ENCODE data around the gene OR52E6. TPM values are rescaled to one million over a fixed set of nuclear protein-coding genes. Genes with fewer than 3 reads are reported as not detected.

OR52E6 gene
- polyA plus RNA-seq (2013) = not detected

DNA sequence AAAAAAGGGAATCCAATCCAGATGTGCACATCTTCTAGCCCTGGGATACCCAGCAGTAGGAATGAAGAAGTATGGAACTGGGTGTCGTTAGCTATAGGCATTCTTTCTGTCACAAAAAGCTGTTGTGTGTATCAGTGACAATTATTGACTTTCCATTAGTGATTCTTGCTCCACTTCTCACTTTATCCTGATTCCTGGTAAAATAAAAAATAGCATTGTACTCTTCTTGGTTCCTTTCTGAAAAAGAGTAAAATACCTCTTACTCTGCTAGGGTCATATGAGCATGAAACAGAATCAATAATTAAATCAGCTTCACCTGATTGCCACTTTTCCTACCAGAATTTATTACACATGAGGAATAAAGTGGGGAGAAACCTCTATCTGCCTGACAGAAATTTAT lies at the start of gene OR52E6:
Gene OR52E6 (minus strand): TSS at position 101 of the 400 bp plus-strand sequence. CDS start 0 bp downstream, at position 101.
- ChIA-PET POLR2A (no interaction called here), CTCF (no interaction called here)
- peaks cover 0 to 5% (median 3%) of the 10 kb centered on the region in 4 experiments for H3K4me1 ChIP-seq (ENCODE audit: control extremely low read depth in 1 of 4, control insufficient read depth in 4 of 4, insufficient read depth in 4 of 4, low read length in 3 of 4)
- no peak within 1 kb of the TSS for H3K4me3 ChIP-seq (ENCODE audit: control insufficient read depth in 1 of 7, extremely low read depth in 1 of 7, insufficient read depth in 4 of 7, low read depth in 2 of 7, low read length in 6 of 7)
- H3K27me3 ChIP-seq (replicated peaks in 2 of 5; ENCODE audit: control insufficient read depth in 4 of 5, insufficient read depth in 5 of 5, low read length in 4 of 5) = no peaks in the 10 kb centered on the region
- no peak within 1 kb of the TSS for H3K27ac ChIP-seq (ENCODE audit: insufficient read depth in 1 of 2, low read depth in 1 of 2, low read length in 2 of 2, poor library complexity in 1 of 2, severe bottlenecking in 2 of 2)
- no peaks in the 10 kb centered on the region for H3K36me3 ChIP-seq (ENCODE audit: control insufficient read depth in 4 of 4, insufficient read depth in 4 of 4, low read length in 3 of 4)
- no peak for DNase-seq
- WGBS (ENCODE audit: insufficient coverage) = no CpG with 5 or more reads among the region's 1 CpG
- H3K9me3 ChIP-seq (ENCODE audit: control extremely low read depth in 1 of 5, control insufficient read depth in 4 of 5, insufficient read depth in 2 of 5, low read depth in 1 of 5, low read length in 4 of 5) = peaks cover 0 to 3% (median 0%) of the 10 kb centered on the region in 5 experiments

DNA sequence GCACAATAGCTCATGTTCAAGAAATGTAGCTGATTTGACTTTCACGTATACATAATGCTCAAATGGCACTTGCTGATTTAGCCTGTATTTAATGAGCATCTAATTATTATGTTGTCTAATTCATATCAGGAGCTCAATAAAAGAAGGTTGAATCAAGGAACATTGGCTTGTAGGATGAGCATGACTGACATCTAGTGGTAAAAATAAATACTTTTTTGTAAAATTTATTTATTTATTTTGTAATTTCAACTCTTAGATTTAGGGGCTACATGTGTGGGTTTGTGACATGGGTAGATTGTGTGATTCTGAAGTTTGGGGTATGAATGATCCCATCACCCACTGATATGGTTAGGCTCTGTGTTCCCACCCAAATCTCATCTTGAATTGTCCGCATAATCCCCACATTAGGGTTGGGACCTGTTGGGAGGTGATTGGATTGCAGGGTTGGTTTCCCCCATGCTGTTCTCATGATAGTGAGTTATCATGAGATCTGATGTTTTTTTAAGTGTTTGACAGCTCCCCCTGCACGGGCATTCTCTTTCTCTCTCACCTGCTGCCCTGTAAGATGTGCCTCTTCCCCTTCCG lies 49.6 kb upstream of the OR52E6 start:
- no peaks in the 10 kb centered on the region for H3K36me3 ChIP-seq (ENCODE audit: control insufficient read depth in 4 of 4, insufficient read depth in 4 of 4, low read length in 3 of 4)
- H3K4me1 ChIP-seq (ENCODE audit: control extremely low read depth in 1 of 4, control insufficient read depth in 4 of 4, insufficient read depth in 4 of 4, low read length in 3 of 4) = no peaks in the 10 kb centered on the region
- no peak overlapping the region for H3K4me3 ChIP-seq (ENCODE audit: control insufficient read depth in 1 of 7, extremely low read depth in 1 of 7, insufficient read depth in 4 of 7, low read depth in 2 of 7, low read length in 6 of 7)
- WGBS (ENCODE audit: insufficient coverage) = 86% methylated on average over 1 of the region's 4 CpGs
- CTCF ChIA-PET = interaction anchor here (0.8 to 1.4 kb wide), 14 partner anchors 9 to 424 kb away, joined by 3 to 12 read pairs (median 4); partner anchors contain the start of genes OR52N2 and TRIM5
- POLR2A ChIA-PET = no interaction called here
- DNase-seq = peak; percentile 48 to 66 (median 61)
- no peaks in the 10 kb centered on the region for H3K27me3 ChIP-seq (replicated peaks in 2 of 5; ENCODE audit: control insufficient read depth in 4 of 5, insufficient read depth in 5 of 5, low read length in 4 of 5)
- no peak overlapping the region for H3K27ac ChIP-seq (ENCODE audit: insufficient read depth in 1 of 2, low read depth in 1 of 2, low read length in 2 of 2, poor library complexity in 1 of 2, severe bottlenecking in 2 of 2)
- H3K9me3 ChIP-seq (ENCODE audit: control extremely low read depth in 1 of 5, control insufficient read depth in 4 of 5, insufficient read depth in 2 of 5, low read depth in 1 of 5, low read length in 4 of 5) = no peaks in the 10 kb centered on the region

GRCh38 chr11:5887661-5888060 lies 46.0 kb upstream of the OR52E6 start:
- no CpG with 5 or more reads among the region's 1 CpG for WGBS (ENCODE audit: insufficient coverage)
- ChIA-PET POLR2A (no interaction called here), CTCF (interaction anchor here (1.3 to 1.6 kb wide), 3 partner anchors 9 to 411 kb away, joined by 3 to 4 read pairs (median 3); partner anchors contain the start of gene TRIM5)
- no peaks in the 10 kb centered on the region for H3K27me3 ChIP-seq (replicated peaks in 2 of 5; ENCODE audit: control insufficient read depth in 4 of 5, insufficient read depth in 5 of 5, low read length in 4 of 5)
- H3K36me3 ChIP-seq (ENCODE audit: control insufficient read depth in 4 of 4, insufficient read depth in 4 of 4, low read length in 3 of 4) = no peaks in the 10 kb centered on the region
- H3K4me3 ChIP-seq (ENCODE audit: control insufficient read depth in 1 of 7, extremely low read depth in 1 of 7, insufficient read depth in 4 of 7, low read depth in 2 of 7, low read length in 6 of 7) = no peak overlapping the region
- no peak for DNase-seq
- no peaks in the 10 kb centered on the region for H3K4me1 ChIP-seq (ENCODE audit: control extremely low read depth in 1 of 4, control insufficient read depth in 4 of 4, insufficient read depth in 4 of 4, low read length in 3 of 4)
- no peaks in the 10 kb centered on the region for H3K9me3 ChIP-seq (ENCODE audit: control extremely low read depth in 1 of 5, control insufficient read depth in 4 of 5, insufficient read depth in 2 of 5, low read depth in 1 of 5, low read length in 4 of 5)
- no peak overlapping the region for H3K27ac ChIP-seq (ENCODE audit: insufficient read depth in 1 of 2, low read depth in 1 of 2, low read length in 2 of 2, poor library complexity in 1 of 2, severe bottlenecking in 2 of 2)

- H3K4me1 ChIP-seq (ENCODE audit: control extremely low read depth in 1 of 4, control insufficient read depth in 4 of 4, insufficient read depth in 4 of 4, low read length in 3 of 4) = no peaks in the 10 kb centered on the region
- H3K27ac ChIP-seq (ENCODE audit: insufficient read depth in 1 of 2, low read depth in 1 of 2, low read length in 2 of 2, poor library complexity in 1 of 2, severe bottlenecking in 2 of 2) = no peak overlapping the region
- H3K4me3 ChIP-seq (ENCODE audit: control insufficient read depth in 1 of 7, extremely low read depth in 1 of 7, insufficient read depth in 4 of 7, low read depth in 2 of 7, low read length in 6 of 7) = no peak overlapping the region
- H3K36me3 ChIP-seq (ENCODE audit: control insufficient read depth in 4 of 4, insufficient read depth in 4 of 4, low read length in 3 of 4) = no peaks in the 10 kb centered on the region
- 94% methylated on average over 2 of the region's 3 CpGs for WGBS (ENCODE audit: insufficient coverage)
- no peaks in the 10 kb centered on the region for H3K9me3 ChIP-seq (ENCODE audit: control extremely low read depth in 1 of 5, control insufficient read depth in 4 of 5, insufficient read depth in 2 of 5, low read depth in 1 of 5, low read length in 4 of 5)
- DNase-seq = no peak
- H3K27me3 ChIP-seq (replicated peaks in 2 of 5; ENCODE audit: control insufficient read depth in 4 of 5, insufficient read depth in 5 of 5, low read length in 4 of 5) = no peaks in the 10 kb centered on the region
- POLR2A ChIA-PET = no interaction called here
- CTCF ChIA-PET = interaction anchor here (1.3 to 1.5 kb wide), 2 partner anchors 203 to 410 kb away, joined by 3 to 4 read pairs; partner anchors contain the start of gene TRIM5
These were observed 45.5 kb upstream of the OR52E6 start for GRCh38 chr11:5887172-5887571.

DNA sequence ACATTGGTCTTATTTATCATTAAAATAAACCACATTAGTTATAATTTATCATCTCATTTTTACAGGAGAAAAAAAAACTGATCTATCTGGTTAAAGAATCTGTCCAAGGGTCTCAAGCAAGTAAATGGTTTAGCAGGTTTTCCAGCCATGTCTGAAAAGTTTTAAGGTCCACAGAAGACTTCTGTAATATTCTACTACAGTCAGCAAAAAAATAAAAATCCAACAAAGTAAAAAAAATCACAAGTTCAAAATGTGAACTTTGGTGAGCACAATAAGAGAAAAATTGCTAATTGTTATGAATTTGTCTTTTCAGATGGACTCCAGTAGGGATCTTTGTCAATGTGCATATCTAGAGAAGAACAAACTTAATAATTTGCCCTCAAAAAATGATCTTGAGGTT lies 40.1 kb upstream of the OR52E6 start:
- no peaks in the 10 kb centered on the region for H3K27me3 ChIP-seq (replicated peaks in 2 of 5; ENCODE audit: control insufficient read depth in 4 of 5, insufficient read depth in 5 of 5, low read length in 4 of 5)
- no peak overlapping the region for H3K27ac ChIP-seq (ENCODE audit: insufficient read depth in 1 of 2, low read depth in 1 of 2, low read length in 2 of 2, poor library complexity in 1 of 2, severe bottlenecking in 2 of 2)
- CTCF ChIA-PET = interaction anchor here (1.1 to 2.1 kb wide), 2 partner anchors 9 to 361 kb away, joined by 3 to 6 read pairs; no protein-coding TSS in a partner anchor
- H3K9me3 ChIP-seq (ENCODE audit: control extremely low read depth in 1 of 5, control insufficient read depth in 4 of 5, insufficient read depth in 2 of 5, low read depth in 1 of 5, low read length in 4 of 5) = no peaks in the 10 kb centered on the region
- H3K36me3 ChIP-seq (ENCODE audit: control insufficient read depth in 4 of 4, insufficient read depth in 4 of 4, low read length in 3 of 4) = no peaks in the 10 kb centered on the region
- DNase-seq = no peak
- no peaks in the 10 kb centered on the region for H3K4me1 ChIP-seq (ENCODE audit: control extremely low read depth in 1 of 4, control insufficient read depth in 4 of 4, insufficient read depth in 4 of 4, low read length in 3 of 4)
- POLR2A ChIA-PET = no interaction called here
- no peak overlapping the region for H3K4me3 ChIP-seq (ENCODE audit: control insufficient read depth in 1 of 7, extremely low read depth in 1 of 7, insufficient read depth in 4 of 7, low read depth in 2 of 7, low read length in 6 of 7)

- 98% methylated on average over 4 of the region's 4 CpGs for WGBS (ENCODE audit: insufficient coverage)
- H3K36me3 ChIP-seq (ENCODE audit: control insufficient read depth in 4 of 4, insufficient read depth in 4 of 4, low read length in 3 of 4) = no peaks in the 10 kb centered on the region
- H3K4me1 ChIP-seq (ENCODE audit: control extremely low read depth in 1 of 4, control insufficient read depth in 4 of 4, insufficient read depth in 4 of 4, low read length in 3 of 4) = no peaks in the 10 kb centered on the region
- H3K9me3 ChIP-seq (ENCODE audit: control extremely low read depth in 1 of 5, control insufficient read depth in 4 of 5, insufficient read depth in 2 of 5, low read depth in 1 of 5, low read length in 4 of 5) = no peaks in the 10 kb centered on the region
- H3K27ac ChIP-seq (ENCODE audit: insufficient read depth in 1 of 2, low read depth in 1 of 2, low read length in 2 of 2, poor library complexity in 1 of 2, severe bottlenecking in 2 of 2) = no peak within 1 kb of the TSS
- no peaks in the 10 kb centered on the region for H3K27me3 ChIP-seq (replicated peaks in 2 of 5; ENCODE audit: control insufficient read depth in 4 of 5, insufficient read depth in 5 of 5, low read length in 4 of 5)
- DNase-seq = no peak
- H3K4me3 ChIP-seq (ENCODE audit: control insufficient read depth in 1 of 7, extremely low read depth in 1 of 7, insufficient read depth in 4 of 7, low read depth in 2 of 7, low read length in 6 of 7) = no peak within 1 kb of the TSS
- ChIA-PET CTCF (no interaction called here), POLR2A (no interaction called here)
These were observed 38.6 kb upstream of the OR52E6 start, which contains the start of gene OR52E4 for GRCh38 chr11:5880329-5880728. OR52E4 (plus strand) TSS chr11:5880629; CDS start chr11:5884293, 3,664 bp downstream.

GRCh38 chr11:5878564-5878963 lies 36.9 kb upstream of the OR52E6 start:
- POLR2A ChIA-PET = no interaction called here
- H3K27me3 ChIP-seq (replicated peaks in 2 of 5; ENCODE audit: control insufficient read depth in 4 of 5, insufficient read depth in 5 of 5, low read length in 4 of 5) = no peaks in the 10 kb centered on the region
- WGBS (ENCODE audit: insufficient coverage) = 83% methylated on average over 1 of the region's 2 CpGs
- H3K9me3 ChIP-seq (ENCODE audit: control extremely low read depth in 1 of 5, control insufficient read depth in 4 of 5, insufficient read depth in 2 of 5, low read depth in 1 of 5, low read length in 4 of 5) = no peaks in the 10 kb centered on the region
- CTCF ChIA-PET = interaction anchor here (0.9 kb wide), 1 partner anchor 10 kb away, joined by 3 read pairs; no protein-coding TSS in a partner anchor
- H3K27ac ChIP-seq (ENCODE audit: insufficient read depth in 1 of 2, low read depth in 1 of 2, low read length in 2 of 2, poor library complexity in 1 of 2, severe bottlenecking in 2 of 2) = no peak overlapping the region
- no peak overlapping the region for H3K4me3 ChIP-seq (ENCODE audit: control insufficient read depth in 1 of 7, extremely low read depth in 1 of 7, insufficient read depth in 4 of 7, low read depth in 2 of 7, low read length in 6 of 7)
- H3K36me3 ChIP-seq (ENCODE audit: control insufficient read depth in 4 of 4, insufficient read depth in 4 of 4, low read length in 3 of 4) = no peaks in the 10 kb centered on the region
- DNase-seq = no peak
- no peaks in the 10 kb centered on the region for H3K4me1 ChIP-seq (ENCODE audit: control extremely low read depth in 1 of 4, control insufficient read depth in 4 of 4, insufficient read depth in 4 of 4, low read length in 3 of 4)

Data from common myeloid progenitor, CD34-positive (primary cell).